Progenitor cell of endocrine pancreas (in vitro differentiated cells): Measurements from ENCODE around the gene CAMK1D. TPM values are rescaled to one million over a fixed set of nuclear protein-coding genes. Genes with fewer than 3 reads are reported as not detected.

ENCODE experiments used
- DNase-seq: peaks from one replicate; pipeline ENCODE4 v3.0.0; 2021; ENCODE audit warnings: low spot score; ENCODE audit not compliant: unreplicated experiment
- H3K27ac Mint-ChIP-seq: 2 replicates; pipeline ENCODE4 v1.8.0; 2021; ENCODE audit warnings: mild to moderate bottlenecking, moderate library complexity, mixed read lengths
- H3K27me3 Mint-ChIP-seq: 2 replicates; pipeline ENCODE4 v1.8.0; 2021; ENCODE audit warnings: mixed read lengths
- H3K36me3 Mint-ChIP-seq: 2 replicates; pipeline ENCODE4 v1.8.0; 2022; ENCODE audit warnings: mixed read lengths; ENCODE audit not compliant: insufficient read depth
- H3K4me1 Mint-ChIP-seq: 2 replicates; pipeline ENCODE4 v1.8.0; 2021; ENCODE audit warnings: low read depth, mixed read lengths
- H3K4me3 Mint-ChIP-seq: 2 replicates; pipeline ENCODE4 v1.8.0; 2021; ENCODE audit warnings: low read depth, mild to moderate bottlenecking, moderate library complexity, mixed read lengths
- H3K9me3 Mint-ChIP-seq: 2 replicates; pipeline ENCODE4 v1.8.0; 2021; ENCODE audit warnings: low read depth, mixed read lengths
- CTCF ChIP-seq: fragments of 200-600 bp; sonication (generic); IDR thresholded peaks from one replicate; pipeline ENCODE4 v1.5.0; 2021; ENCODE audit warnings: antibody characterized with exemption, mild to moderate bottlenecking; ENCODE audit not compliant: unreplicated experiment
- total RNA-seq: library from RNA; stranded (reverse); gene quantifications from 2 replicates; pipeline ENCODE4 v1.2.1, GENCODE V29; 2021

The CAMK1D gene
- total RNA-seq, 1 donor from 2014 or later, result 10.8 TPM

- DNase-seq, result no peak
- Mint-ChIP-seq H3K36me3 (peaks cover 2% of the 10 kb centered on the region), H3K4me1 (peaks cover 6% of the 10 kb centered on the region), H3K4me3 (no peak overlapping the region), H3K27ac (no peak overlapping the region), H3K27me3 (peaks cover 9% of the 10 kb centered on the region), H3K9me3 (peaks cover 7% of the 10 kb centered on the region)
- TF ChIP-seq CTCF, result no peak
Measured at GRCh38 chr10:12480440-12480839, 131.1 kb downstream of the CAMK1D start.

- peaks cover 2% of the 10 kb centered on the region for H3K36me3 Mint-ChIP-seq
- H3K4me3 Mint-ChIP-seq, result no peak overlapping the region
- H3K27ac Mint-ChIP-seq, result peak overlapping the region; percentile 13
- H3K27me3 Mint-ChIP-seq, result peaks cover 9% of the 10 kb centered on the region
- TF ChIP-seq CTCF, result no peak
- no peak for DNase-seq
- peaks cover 8% of the 10 kb centered on the region for H3K4me1 Mint-ChIP-seq
- H3K9me3 Mint-ChIP-seq, result peaks cover 7% of the 10 kb centered on the region
Measured at GRCh38 chr10:12481924-12482323, 132.6 kb downstream of the CAMK1D start.

- peaks cover 8% of the 10 kb centered on the region for H3K4me1 Mint-ChIP-seq
- no peak overlapping the region for H3K27ac Mint-ChIP-seq
- peaks cover 11% of the 10 kb centered on the region for H3K27me3 Mint-ChIP-seq
- no peak for TF ChIP-seq CTCF
- peaks cover 7% of the 10 kb centered on the region for H3K9me3 Mint-ChIP-seq
- no peak for DNase-seq
- no peak overlapping the region for H3K4me3 Mint-ChIP-seq
- H3K36me3 Mint-ChIP-seq, result peaks cover 2% of the 10 kb centered on the region
Measured at GRCh38 chr10:12482587-12482986, 133.2 kb downstream of the CAMK1D start.

GRCh38 chr10:12484002-12484918 lies 134.9 kb downstream of the CAMK1D start:
- H3K4me1 Mint-ChIP-seq, result peaks cover 11% of the 10 kb centered on the region
- TF ChIP-seq CTCF, result no peak
- DNase-seq, result no peak
- H3K9me3 Mint-ChIP-seq, result peaks cover 7% of the 10 kb centered on the region
- H3K27ac Mint-ChIP-seq, result no peak overlapping the region
- no peak overlapping the region for H3K4me3 Mint-ChIP-seq
- H3K27me3 Mint-ChIP-seq, result peaks cover 11% of the 10 kb centered on the region
- H3K36me3 Mint-ChIP-seq, result peaks cover 2% of the 10 kb centered on the region

- peaks cover 7% of the 10 kb centered on the region for H3K9me3 Mint-ChIP-seq
- DNase-seq, result no peak
Measured at GRCh38 chr10:12484941-12485805, 135.8 kb downstream of the CAMK1D start.

More at GRCh38 chr10:12484941-12485805, 135.8 kb downstream of the CAMK1D start:
- Mint-ChIP-seq H3K27ac (no peak overlapping the region), H3K4me1 (peaks cover 17% of the 10 kb centered on the region), H3K27me3 (peaks cover 18% of the 10 kb centered on the region), H3K36me3 (peaks cover 2% of the 10 kb centered on the region), H3K4me3 (no peak overlapping the region)
- TF ChIP-seq CTCF, result peak; percentile 11
